SH-SY5Y (cell line): ENCODE data around the gene UGP2.

Source experiments
- GATA2 ChIP-seq: IDR thresholded peaks from 2 replicates; pipeline ENCODE4 v1.6.1; 2011; ENCODE audit warnings: mild to moderate bottlenecking, low read depth, low read length
- GATA3 ChIP-seq: IDR thresholded peaks from 2 replicates; pipeline ENCODE4 v1.6.1; 2011; ENCODE audit warnings: low read depth, mild to moderate bottlenecking, low read length, moderate library complexity

DNA sequence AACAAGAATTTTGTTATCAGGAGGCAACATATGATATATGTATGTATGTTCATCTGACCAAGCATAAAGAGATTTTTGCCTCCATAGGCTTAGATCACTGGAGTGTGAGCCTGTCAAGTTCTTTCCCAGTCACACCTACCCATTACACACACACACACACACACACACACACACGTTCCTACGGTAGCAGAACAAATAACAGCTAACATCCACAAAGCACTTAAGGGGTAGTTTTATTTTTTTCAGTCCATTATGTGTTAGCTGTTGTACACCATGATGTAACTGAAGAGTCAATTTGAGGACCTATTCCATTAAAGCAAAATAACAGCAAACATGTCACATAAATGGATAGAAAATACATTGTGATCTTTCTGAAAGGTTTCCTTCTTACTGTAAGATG is 39.5 kb downstream of the UGP2 start:
- no peak for TF ChIP-seq GATA3
- TF ChIP-seq GATA2, result no peak
